Cardiac muscle cell (in vitro differentiated cells and primary cell): Measurements from ENCODE around the gene OTOG. TPM values are rescaled to one million over a fixed set of nuclear protein-coding genes. Genes with fewer than 3 reads are reported as not detected.

Experiments used
- DNase-seq, 2 donors: peaks; one replicate each; pipeline versions ENCODE4 v3.0.0 to v3.0.0-alpha.2; 2010 to 2017; ENCODE audit warnings: low read depth in 1 of 2, low spot score in 1 of 2
- H3K27ac ChIP-seq: fragments of 200-600 bp; sonication (generic); 2 replicates; pipeline ENCODE4 v1.5.1; 2016
- H3K27me3 ChIP-seq: fragments of 200-600 bp; sonication (generic); 2 replicates; pipeline ENCODE4 v1.6.0; 2016; ENCODE audit warnings: control low read depth
- H3K36me3 ChIP-seq: fragments of 200-600 bp; sonication (generic); 2 replicates; pipeline ENCODE4 v1.5.1; 2016; ENCODE audit warnings: control low read depth
- H3K4me1 ChIP-seq: fragments of 200-600 bp; sonication (generic); 2 replicates; pipeline ENCODE4 v1.8.1; 2017; ENCODE audit warnings: low read depth, mild to moderate bottlenecking, mixed run types
- H3K4me3 ChIP-seq: fragments of 200-600 bp; sonication (generic); 2 replicates; pipeline ENCODE4 v1.5.1; 2016; ENCODE audit warnings: mild to moderate bottlenecking
- H3K9me3 ChIP-seq: fragments of 200-600 bp; sonication (generic); 2 replicates; pipeline ENCODE4 v1.5.1; 2017; ENCODE audit warnings: low read depth, mild to moderate bottlenecking, control low read depth
- CTCF ChIP-seq: IDR thresholded peaks from 2 replicates; pipeline ENCODE4 v1.5.1; 2012; ENCODE audit warnings: low read depth, mild to moderate bottlenecking, low read length
- polyA plus RNA-seq: library from polyadenylated mRNA; unstranded; fragments of >200 nt; fragmentation: Nextera tagmentation; extraction: Ambion mirVana; gene quantifications from 2 replicates; pipeline ENCODE4 v1.2.1, GENCODE V29; 2016
- total RNA-seq: library from RNA; depleted of rRNA; stranded (reverse); fragments of >200 nt; gene quantifications from 2 replicates; pipeline ENCODE4 v1.2.3, GENCODE V29; 2016

The OTOG gene
- total and polyA plus RNA-seq, 2 experiments from 2014 or later: 0.15 TPM; not detected in 1

DNA sequence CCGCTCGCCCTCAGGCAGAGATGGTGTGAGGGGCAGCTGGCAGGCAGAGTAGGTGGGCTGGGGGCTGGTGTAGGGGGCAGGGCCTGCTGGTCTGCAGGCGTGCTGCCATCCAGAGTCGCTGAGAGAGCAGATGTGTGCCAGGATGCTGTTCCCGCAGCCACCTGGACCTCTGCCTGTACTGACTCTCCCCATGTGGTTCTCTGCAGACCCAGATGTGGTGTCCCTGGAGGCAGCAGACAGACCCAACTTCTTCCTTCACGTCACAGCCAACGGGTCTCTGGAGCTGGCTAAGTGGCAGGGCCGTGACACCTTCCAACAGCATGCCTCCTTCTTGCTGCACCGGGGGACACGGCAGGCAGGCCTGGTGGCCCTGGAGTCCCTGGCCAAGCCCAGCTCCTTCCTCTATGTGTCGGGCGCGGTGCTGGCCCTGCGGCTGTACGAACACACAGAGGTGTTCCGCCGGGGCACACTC is 58.6 kb downstream of the OTOG start:
- no peak for TF ChIP-seq CTCF
- Histone ChIP-seq H3K9me3 (no peaks in the 10 kb centered on the region), H3K27me3 (no peaks in the 10 kb centered on the region), H3K4me3 (no peak overlapping the region), H3K4me1 (no peaks in the 10 kb centered on the region), H3K36me3 (no peaks in the 10 kb centered on the region), H3K27ac (no peak overlapping the region)
- no peak for DNase-seq

DNA sequence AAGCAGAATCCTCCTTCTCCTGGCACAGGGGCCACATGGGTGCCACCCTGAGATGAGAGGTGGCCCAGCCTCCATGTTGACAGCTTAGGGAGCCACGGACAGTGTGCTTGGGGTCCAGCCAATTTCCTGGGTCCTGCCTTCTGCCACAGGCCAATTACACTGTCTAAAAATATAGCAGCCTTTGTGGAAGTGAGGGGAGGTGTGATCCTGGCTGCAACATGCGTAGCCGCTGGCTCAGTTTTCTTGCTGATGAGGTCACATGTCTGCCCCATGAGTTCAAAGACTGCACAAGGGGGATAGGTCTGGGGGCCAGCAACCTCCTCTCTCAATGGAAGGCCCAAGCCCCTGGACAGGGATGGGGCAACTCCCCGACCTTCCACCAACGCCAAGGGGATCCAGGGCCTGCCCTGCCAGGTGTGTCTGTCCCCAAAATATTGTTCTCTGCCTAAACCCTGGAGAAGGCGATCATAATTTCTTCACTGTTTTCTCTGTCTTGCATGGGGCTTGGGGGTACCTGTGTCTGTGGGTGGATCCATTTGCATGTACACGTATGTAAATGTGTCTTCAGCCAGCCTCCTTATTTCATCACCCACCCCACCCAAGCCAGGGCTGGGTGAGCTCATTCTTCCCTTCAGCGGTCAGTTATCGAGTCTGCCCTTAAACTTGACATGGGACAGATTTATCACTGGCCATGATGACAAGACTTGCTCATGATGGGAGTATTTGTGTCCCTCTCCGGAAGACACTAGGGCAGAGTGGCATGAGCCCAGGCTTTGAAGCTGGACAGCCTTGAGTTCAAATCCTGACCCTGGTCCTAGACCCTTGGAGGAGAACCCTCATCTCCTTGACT is 59.4 kb downstream of the OTOG start:
- no peaks in the 10 kb centered on the region for H3K27me3 ChIP-seq
- no peak for TF ChIP-seq CTCF
- H3K9me3 ChIP-seq: no peaks in the 10 kb centered on the region
- H3K36me3 ChIP-seq: no peaks in the 10 kb centered on the region
- DNase-seq: no peak
- H3K4me1 ChIP-seq: no peaks in the 10 kb centered on the region
- no peak overlapping the region for H3K4me3 ChIP-seq
- no peak overlapping the region for H3K27ac ChIP-seq

- H3K27ac ChIP-seq: no peak overlapping the region
- no peak for TF ChIP-seq CTCF
- no peak overlapping the region for H3K4me3 ChIP-seq
- DNase-seq: no peak
- H3K4me1 ChIP-seq: no peaks in the 10 kb centered on the region
- H3K9me3 ChIP-seq: no peaks in the 10 kb centered on the region
- H3K36me3 ChIP-seq: no peaks in the 10 kb centered on the region
- no peaks in the 10 kb centered on the region for H3K27me3 ChIP-seq
These were observed 60.0 kb downstream of the OTOG start for GRCh38 chr11:17607083-17607429.

GRCh38 chr11:17607591-17608570 is 60.8 kb downstream of the OTOG start:
- Histone ChIP-seq H3K9me3 (no peaks in the 10 kb centered on the region), H3K27ac (no peak overlapping the region), H3K27me3 (no peaks in the 10 kb centered on the region), H3K36me3 (no peaks in the 10 kb centered on the region), H3K4me3 (no peak overlapping the region), H3K4me1 (no peaks in the 10 kb centered on the region)
- TF ChIP-seq CTCF: no peak
- no peak for DNase-seq

DNA sequence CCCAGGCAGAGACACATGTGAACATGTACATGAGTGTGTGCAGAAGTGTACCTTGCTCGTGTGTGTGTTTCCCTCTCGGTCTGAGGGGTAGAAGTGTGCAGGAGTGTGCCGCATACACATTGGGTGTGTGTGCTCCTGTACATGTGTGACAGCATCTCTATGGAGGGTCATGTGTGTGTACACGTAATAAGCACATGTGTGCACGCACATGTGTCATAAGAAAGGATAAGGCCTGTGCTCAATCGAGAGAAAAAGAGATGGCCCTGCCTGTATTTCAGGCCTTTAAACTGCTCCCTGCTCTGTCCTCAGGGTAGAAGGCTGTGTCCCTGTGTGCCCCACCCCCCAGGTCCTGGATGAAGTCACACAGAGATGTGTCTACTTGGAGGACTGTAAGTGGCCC is 61.8 kb downstream of the OTOG start:
- no peaks in the 10 kb centered on the region for H3K4me1 ChIP-seq
- no peak overlapping the region for H3K27ac ChIP-seq
- no peaks in the 10 kb centered on the region for H3K9me3 ChIP-seq
- no peak for TF ChIP-seq CTCF
- no peak overlapping the region for H3K4me3 ChIP-seq
- H3K27me3 ChIP-seq: no peaks in the 10 kb centered on the region
- no peak for DNase-seq
- no peaks in the 10 kb centered on the region for H3K36me3 ChIP-seq
